Colonic mucosa (tissue), 4 donors: ENCODE measurements around the gene POLR2E. TPM values are rescaled to one million over a fixed set of nuclear protein-coding genes. Genes with fewer than 3 reads are reported as not detected.

ENCODE experiments used
- DNase-seq: peaks from one replicate; pipeline ENCODE4 v3.0.0-alpha.2; 2020
- H3K27ac ChIP-seq: fragments of 200-600 bp; one replicate; pipeline ENCODE4 v1.8.0; 2021
- H3K27me3 ChIP-seq: fragments of 200-600 bp; one replicate; pipeline ENCODE4 v1.8.0; 2021
- H3K36me3 ChIP-seq: fragments of 200-600 bp; one replicate; pipeline ENCODE4 v1.8.0; 2021
- H3K4me1 ChIP-seq: fragments of 200-600 bp; one replicate; pipeline ENCODE4 v1.8.0; 2021; ENCODE audit warnings: mild to moderate bottlenecking
- H3K4me3 ChIP-seq: fragments of 200-600 bp; one replicate; pipeline ENCODE4 v1.8.0; 2021
- H3K9ac ChIP-seq, 2 donors: one replicate each; pipeline ENCODE4 v1.7.0; 2013; ENCODE audit warnings: control low read depth in 2 of 2, low read depth in 2 of 2, low read length in 2 of 2
- H3K9me3 ChIP-seq: fragments of 200-600 bp; one replicate; pipeline ENCODE4 v1.8.0; 2021
- CTCF ChIP-seq: fragments of 200-600 bp; IDR thresholded peaks from one replicate; pipeline ENCODE4 v1.8.0; 2022; ENCODE audit warnings: antibody characterized with exemption, mild to moderate bottlenecking
- intact Hi-C: fragments of 100-400 bp; cut with DNase I; formaldehyde crosslinking; loops from one replicate; pipeline ENCODE4 v1.14.1; 2022
- total RNA-seq, 2 donors: library from RNA; stranded (reverse); fragmentation: NEBNext Ultra II Directional in 1 of 2; extraction: Animal tissue kit (Norgen Biotek cat#: 25700) in 1 of 2; gene quantifications; one replicate each; pipeline ENCODE4 v1.2.1, GENCODE V29; 2021
- donor health status: healthy.
- donor health status: DM: no; HTN: no; CAD: no.
- donor health status: DM: no; HTN: no; CAD: no.

Gene POLR2E
- total RNA-seq, 2 donors from 2014 or later, result 135 to 245 TPM

- TF ChIP-seq CTCF, result no peak
- H3K36me3 ChIP-seq, result no peaks in the 10 kb centered on the region
- no peaks in the 10 kb centered on the region for H3K9me3 ChIP-seq
- intact Hi-C loops, result no loop called here
- no peak overlapping the region for H3K9ac ChIP-seq
- no peak overlapping the region for H3K27ac ChIP-seq
- no peaks in the 10 kb centered on the region for H3K27me3 ChIP-seq
- peaks cover 4% of the 10 kb centered on the region for H3K4me1 ChIP-seq
- DNase-seq, result no peak
- no peak overlapping the region for H3K4me3 ChIP-seq
Measured at GRCh38 chr19:1085053-1085658, 10.0 kb downstream of the POLR2E start.

GRCh38 chr19:1084024-1084868 lies 10.9 kb downstream of the POLR2E start:
- no peak for DNase-seq
- no peaks in the 10 kb centered on the region for H3K9me3 ChIP-seq
- peaks cover 4% of the 10 kb centered on the region for H3K4me1 ChIP-seq
- H3K27me3 ChIP-seq, result no peaks in the 10 kb centered on the region
- no peaks in the 10 kb centered on the region for H3K36me3 ChIP-seq
- H3K4me3 ChIP-seq, result no peak overlapping the region
- no peak overlapping the region for H3K9ac ChIP-seq
- H3K27ac ChIP-seq, result no peak overlapping the region
- intact Hi-C loops, result no loop called here
- TF ChIP-seq CTCF, result no peak

GRCh38 chr19:1082928-1083816 lies 12.0 kb downstream of the POLR2E start:
- Histone ChIP-seq H3K4me1 (peaks cover 4% of the 10 kb centered on the region), H3K27ac (peak overlapping the region; percentile 59), H3K27me3 (no peaks in the 10 kb centered on the region), H3K9ac (peak overlapping the region; percentile 68 to 78), H3K9me3 (no peaks in the 10 kb centered on the region), H3K4me3 (peak overlapping the region; percentile 42), H3K36me3 (no peaks in the 10 kb centered on the region)
- TF ChIP-seq CTCF, result no peak
- no peak for DNase-seq
- intact Hi-C loops, result no loop called here

GRCh38 chr19:1082165-1082927 lies 12.8 kb downstream of the POLR2E start:
- Histone ChIP-seq H3K9me3 (no peaks in the 10 kb centered on the region), H3K36me3 (no peaks in the 10 kb centered on the region), H3K4me1 (peaks cover 4% of the 10 kb centered on the region), H3K4me3 (peak overlapping the region; percentile 42), H3K27me3 (no peaks in the 10 kb centered on the region), H3K27ac (peak overlapping the region; percentile 59), H3K9ac (peak overlapping the region; percentile 68 to 78)
- intact Hi-C loops, result no loop called here
- TF ChIP-seq CTCF, result no peak
- peak; percentile 96 for DNase-seq
